HPDE6-E6E7 (cell line): Measurements from ENCODE around the gene TRIM21.
"Not testable (repeated sequence)": the region's sequence is repeated elsewhere in the genome, so short reads cannot be mapped to it uniquely, and the experiment has no call there.

Experiments used
- DNase-seq: peaks from one replicate; pipeline ENCODE4 v3.0.0; 2011; ENCODE audit warnings: missing footprints; ENCODE audit errors: extremely low spot score

The TRIM21 gene

DNA sequence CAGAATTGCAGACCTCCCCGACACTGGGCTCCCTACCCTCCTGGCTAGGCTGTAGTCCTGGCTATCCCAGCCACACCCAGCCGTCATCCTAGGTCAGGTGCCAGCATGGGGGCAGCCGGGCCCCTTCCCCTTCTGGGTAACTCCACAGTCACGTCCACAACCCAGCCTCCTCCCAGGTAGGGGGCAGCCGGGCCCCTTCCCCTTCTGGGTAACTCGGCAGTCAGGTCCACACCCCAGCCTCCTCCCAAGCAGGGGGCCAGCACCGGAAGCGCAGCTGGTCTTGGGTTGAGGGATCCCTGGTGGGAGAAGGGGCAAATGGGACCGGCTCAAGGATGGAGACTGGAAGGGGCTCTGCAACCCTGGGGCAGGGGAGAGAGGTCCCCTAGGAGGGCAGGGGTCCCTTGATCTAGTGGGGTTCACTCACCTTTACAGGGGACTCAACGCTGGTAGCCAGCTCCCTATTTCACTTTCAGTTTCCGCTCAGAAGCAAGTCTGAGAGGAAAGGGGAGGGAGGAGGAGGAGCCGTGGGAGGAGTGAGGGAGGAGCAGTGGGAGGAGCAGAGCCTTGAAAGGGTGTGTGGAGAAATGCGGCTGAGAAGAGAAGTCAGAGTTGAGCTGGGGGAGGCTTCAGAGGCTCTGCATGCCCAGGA is at the start of gene TRIM21:
TRIM21 (minus strand) TSS at position 494 of the 649 bp plus-strand sequence. CDS start 3,293 bp downstream, outside the sequence.
- DNase-seq = peak; percentile 74

DNA sequence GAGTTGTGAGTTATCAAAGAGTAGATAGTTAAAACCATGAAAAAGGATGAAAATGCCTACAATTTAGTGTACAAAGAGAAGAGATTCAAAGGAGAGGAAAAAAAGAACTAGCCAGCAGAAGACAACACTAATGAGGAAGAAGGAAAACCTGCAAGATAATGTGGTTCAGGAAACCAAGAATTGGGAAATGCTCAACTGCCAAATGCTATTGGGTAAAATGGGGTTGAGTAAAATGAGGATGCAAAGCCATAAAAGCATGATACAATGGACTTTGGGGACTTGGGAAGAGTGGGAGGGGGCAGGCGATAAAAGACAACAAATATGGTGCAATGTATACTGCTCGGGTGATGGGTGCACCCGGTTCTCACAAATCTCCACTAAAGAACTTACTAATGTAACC is 48.0 kb upstream of the TRIM21 start:
- no peak for DNase-seq

DNA sequence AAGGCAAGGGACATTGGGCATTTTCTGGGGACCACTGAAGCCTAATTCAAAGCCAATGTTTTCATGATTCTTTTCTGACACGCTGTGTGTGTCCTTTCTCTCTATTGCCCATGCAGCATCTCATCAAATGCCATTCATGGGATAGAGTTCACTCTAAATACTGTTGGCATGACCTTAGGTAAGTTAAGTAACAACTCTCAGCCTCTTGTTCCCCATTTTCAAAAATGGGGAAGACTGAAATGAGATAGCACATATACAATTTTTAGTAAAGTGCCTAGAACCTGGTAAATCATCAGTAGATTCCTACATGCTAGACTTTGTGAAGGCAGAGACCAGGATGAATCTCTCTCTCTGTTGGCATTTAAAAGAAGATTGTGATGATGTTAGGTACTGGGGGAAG is 42.9 kb upstream of the TRIM21 start:
- no peak for DNase-seq

DNA sequence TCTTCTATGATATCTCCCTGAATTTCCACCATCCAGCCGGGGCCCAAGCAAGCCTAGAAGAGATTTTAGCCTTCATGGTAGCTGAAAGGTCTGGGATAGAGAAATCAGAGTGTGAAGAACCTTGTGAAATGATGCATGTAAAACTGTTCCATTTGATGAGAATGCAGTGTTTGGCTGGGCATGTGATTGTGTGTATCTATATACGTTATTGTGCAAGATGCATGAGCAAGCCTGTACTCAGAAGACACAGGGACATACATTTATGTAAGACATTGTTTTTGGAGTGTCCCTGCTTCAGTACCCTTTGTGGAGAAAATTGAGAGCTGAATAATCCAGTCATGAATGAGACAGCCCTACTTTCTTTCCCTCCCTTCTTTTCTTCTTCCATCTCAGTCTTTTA is 40.4 kb upstream of the TRIM21 start:
- no peak for DNase-seq

GRCh38 chr11:4430051-4430450 is 36.5 kb upstream of the TRIM21 start:
- no peak for DNase-seq

GRCh38 chr11:4418403-4418802 is 24.9 kb upstream of the TRIM21 start:
- no peak for DNase-seq

GRCh38 chr11:4416816-4417215 is 23.3 kb upstream of the TRIM21 start:
- no peak for DNase-seq

DNA sequence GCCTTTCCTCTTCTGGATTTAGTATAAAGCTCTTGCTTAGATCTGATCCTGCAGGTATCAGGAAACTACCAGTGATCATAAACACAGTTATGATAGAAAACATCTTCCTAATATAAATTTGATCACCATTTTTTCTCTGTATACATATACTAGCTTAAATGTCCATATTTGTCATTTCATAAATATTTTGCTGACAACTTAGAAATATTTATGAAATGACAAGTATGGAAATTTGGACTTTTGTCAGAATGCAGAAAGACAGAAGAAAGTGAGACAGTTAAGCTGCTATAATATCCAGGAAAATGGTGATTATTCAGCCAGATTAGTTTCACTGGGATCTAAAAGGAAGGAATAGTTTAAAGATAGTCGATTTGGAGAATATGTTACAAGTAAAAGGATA is 22.8 kb upstream of the TRIM21 start:
- DNase-seq = no peak

GRCh38 chr11:4406206-4406605 is 12.7 kb upstream of the TRIM21 start:
- not testable (repeated sequence) for DNase-seq

DNA sequence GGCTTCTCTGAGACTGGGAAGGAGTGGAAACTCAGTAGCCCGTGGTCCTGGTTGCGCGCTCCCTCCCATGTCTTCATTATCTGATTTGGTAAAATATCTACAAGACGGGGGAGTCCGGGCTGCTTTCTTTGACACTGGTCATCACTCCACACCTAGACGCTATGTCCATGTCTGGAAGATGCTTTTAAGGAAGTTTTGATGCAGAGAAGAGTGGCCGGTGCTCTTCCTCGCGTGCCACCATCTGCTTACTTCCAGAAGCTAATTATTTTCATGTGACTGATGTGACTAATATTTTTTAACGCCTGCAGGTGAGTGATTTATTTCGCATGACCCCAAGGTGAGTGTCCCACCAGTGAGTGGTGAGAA is 339 bp upstream of the TRIM21 start:
- DNase-seq = no peak

- DNase-seq = no peak
These were observed 5.3 kb downstream of the TRIM21 start for GRCh38 chr11:4388221-4388620.

DNA sequence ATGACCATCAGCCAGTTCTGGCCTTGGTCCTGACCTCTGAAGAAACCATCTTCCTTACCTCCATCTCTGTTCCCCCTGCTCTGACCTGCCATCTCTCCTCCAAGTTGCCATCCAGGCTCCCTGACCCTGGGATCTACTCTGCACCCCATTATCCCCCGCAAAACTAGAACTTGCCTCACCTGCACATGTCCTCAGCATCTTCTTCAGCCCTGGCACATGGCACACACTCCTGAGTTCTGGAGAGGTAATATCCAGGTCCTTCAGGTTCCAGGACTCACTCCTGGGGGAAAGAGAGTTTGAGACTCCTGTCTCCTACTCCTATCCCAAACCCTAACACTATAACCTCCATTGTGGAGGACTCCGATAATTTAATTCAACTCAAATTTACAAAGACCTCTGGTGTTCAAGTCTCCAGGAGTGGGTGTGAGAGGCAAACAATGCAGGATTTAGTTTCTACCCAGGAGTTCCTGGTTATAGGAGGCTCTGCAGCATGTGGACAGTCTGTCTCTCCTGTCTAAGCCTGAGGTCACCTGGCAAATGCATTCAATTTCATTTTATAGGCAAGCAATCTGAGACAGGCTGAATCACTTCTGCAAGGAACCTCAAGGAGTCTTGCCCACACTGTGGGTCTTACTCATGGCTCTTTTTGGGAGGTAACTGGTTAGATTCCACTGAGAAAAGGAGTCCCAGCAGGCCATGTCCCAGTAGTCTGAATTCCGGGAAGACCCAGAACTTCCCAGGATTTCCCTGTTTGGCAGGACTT is 7.3 kb downstream of the TRIM21 start:
- no peak for DNase-seq

DNA sequence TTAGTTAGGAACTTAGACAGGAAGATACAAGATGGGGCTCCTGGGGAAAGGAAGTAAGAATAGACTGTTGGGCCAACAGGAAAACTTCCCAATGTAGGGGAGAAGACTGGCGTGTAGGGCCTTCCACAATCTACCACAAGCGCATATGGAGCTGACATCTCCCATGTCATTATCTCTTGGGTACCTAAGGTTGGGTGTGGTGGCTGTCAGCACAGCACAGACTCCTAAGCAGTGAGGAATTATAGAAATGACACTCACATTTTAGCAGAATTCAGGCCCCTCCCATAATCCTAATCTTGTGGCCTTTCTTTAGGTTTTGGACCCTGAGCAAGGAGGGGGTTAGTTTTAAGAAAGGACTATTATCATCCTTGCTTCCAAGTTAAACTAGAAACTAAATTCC is 11.6 kb downstream of the TRIM21 start:
- no peak for DNase-seq

DNA sequence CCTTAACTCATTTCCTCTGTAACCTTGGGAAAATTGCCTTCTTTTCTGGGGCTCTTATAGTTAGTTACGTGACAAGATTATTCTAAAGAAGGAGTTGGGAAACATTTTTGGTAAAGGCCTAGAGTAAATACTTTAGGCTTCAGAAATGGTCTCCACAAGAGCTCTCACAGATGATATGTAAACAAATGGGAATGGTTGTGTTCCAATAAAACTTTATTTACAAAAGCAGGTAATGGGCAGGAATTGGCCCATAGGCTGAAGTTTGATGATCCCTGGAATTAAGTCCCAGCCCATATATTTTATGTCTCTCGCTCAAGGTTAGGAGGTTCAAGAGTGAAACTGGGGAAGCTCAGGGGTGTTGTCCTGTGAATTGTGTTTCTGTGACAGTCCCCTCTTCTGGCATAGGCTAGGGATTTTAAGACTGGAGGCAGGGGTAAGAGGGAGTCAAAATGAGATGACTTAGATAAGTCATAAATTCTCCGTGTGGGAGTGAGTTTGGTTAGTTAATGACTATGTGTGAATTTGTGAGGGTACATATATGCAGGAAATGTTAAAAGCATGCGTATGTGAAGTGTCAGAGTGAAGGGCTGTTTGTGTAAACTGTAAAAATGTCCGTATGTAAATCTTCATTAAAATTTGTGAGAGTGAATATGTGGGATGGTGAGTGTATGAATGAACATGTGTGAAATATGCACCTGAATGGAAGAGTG is 17.9 kb downstream of the TRIM21 start:
- DNase-seq = no peak

DNA sequence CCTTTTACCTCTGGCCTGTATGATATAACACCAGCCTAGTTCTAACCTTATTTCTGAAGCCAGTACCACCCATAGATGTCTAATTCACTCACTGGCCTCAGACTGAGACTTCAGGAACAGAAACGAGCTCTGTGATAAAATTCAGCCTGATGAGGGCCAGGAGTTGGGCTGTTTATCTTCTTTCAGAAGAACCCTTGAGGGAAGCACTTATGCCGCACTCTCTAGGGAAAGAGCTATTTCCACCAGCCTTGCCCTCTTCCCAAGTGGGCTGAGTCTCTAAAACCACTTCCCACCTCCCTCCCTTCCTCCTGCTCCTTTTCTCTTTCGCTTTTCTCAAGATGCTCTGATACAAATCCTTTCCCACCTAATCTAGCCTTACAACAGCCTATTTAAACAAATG is 23.3 kb downstream of the TRIM21 start:
- no peak for DNase-seq

- DNase-seq = no peak
These were observed 25.2 kb downstream of the TRIM21 start, which contains the start of gene OR52B4 for GRCh38 chr11:4368286-4368685. Gene OR52B4 (minus strand): TSS chr11:4368386. CDS start chr11:4368295, 91 bp downstream.

GRCh38 chr11:4348142-4348541 is 45.4 kb downstream of the TRIM21 start:
- DNase-seq = not testable (repeated sequence)

DNA sequence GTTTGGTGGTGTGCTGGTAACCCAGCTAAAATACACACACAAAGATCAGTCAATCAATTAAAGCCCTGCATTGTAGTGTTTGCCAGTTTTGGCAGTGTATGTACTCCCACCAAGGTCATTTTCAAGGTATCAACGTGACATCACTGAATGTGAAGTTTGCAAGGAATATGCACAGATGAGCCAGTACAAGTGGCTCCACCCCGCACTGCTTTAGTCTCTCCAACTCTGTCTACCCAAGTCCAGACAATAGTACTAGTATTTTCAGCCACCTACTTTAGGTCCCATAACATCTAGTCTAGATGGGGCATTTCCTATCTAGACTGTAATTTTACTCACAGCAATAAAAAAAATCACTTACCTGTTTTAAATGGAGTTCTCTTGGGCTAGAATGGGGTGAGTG is 48.1 kb downstream of the TRIM21 start:
- not testable (repeated sequence) for DNase-seq
